ENCODE data around the gene CTBP2. TPM values are rescaled to one million over a fixed set of nuclear protein-coding genes. Genes with fewer than 3 reads are reported as not detected.

Gene CTBP2
- total and polyA plus RNA-seq, 10 of the 15 experiments (the other 5 are each of a cell fraction or from before 2014, with no cell fraction given), result 0.02 to 0.72 (median 0.06) TPM; not detected in 2

DNA sequence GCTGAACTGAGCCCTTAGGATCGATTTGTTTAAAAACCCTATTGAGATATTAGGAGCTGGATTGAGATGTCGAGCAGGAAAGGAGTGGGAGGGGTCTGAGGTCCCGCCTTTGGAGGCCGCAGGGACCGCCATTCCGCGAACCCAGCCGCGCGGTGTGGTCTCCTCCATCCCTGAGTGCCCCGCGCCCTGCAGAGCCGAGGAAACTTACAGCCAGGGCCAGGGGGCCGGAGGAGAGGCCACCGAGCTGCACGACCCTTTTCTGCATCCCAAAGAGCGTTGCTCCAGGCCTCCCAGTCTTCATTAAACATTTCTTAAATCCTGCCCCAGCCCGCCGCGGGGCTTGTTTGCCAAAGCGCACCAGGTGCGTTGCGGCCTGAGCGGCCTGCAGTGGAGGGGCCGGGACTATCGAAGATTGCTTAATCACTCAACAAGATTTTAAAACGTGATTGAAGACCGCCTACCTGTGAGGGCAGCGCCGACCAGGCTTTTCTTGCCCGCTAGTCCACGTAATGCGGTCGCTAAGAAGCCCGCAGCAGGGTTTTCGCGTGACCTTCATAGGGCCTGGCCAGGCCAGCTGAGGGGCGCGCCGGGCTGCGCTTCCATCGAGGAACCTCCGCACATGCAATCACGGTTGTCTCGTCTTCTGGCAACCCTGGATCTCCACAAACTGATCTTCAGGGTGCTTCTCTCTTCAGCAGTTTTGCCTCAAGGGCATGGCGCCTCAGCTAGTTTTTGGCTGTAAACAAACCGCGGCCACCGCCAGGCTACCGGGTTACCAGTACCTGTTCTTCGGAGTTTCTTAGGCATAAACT is 2.0 kb upstream of the CTBP2 start (continued):
- TF ChIP-seq NBN (IDR thresholded peaks at IDR 0.05) (no peak), CBFB (IDR thresholded peaks at IDR 0.05; ENCODE audit: low read depth) (no peak), MYB (IDR thresholded peaks at IDR 0.05; ENCODE audit: borderline replicate concordance, low read depth, low read length) (no peak), MXI1 (IDR thresholded peaks at IDR 0.05; ENCODE audit: low read depth, low read length) (no peak)

DNA sequence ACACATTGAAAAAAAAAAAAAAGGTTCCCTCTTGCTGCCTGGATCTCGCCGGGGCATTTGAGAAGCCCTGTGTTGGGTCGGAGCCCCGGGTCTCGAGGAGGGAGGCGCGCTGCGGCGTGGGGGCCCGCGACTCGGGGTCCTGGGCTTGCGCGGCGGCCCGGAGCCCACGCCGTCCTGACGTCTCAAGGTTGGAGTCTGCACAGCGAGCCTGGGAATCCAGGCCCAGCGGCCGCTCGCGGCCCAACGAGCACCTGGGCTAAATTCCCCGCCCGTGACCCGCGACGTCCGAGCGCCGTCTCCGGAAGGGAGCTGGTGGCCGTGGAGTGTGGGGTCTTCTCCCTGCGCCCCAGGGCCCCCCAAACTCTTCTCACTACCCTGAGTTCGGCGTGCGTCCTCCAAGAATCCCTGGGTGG is 1.4 kb upstream of the CTBP2 start:
- Histone ChIP-seq H3K36me3 (ENCODE audit: control insufficient read depth in 2 of 2, insufficient read depth in 2 of 2, low read length in 1 of 2) (no peaks in the 10 kb centered on the region), H3K27me3 (replicated peaks in 1 of 2; ENCODE audit: control insufficient read depth in 2 of 2, insufficient read depth in 2 of 2, low read length in 1 of 2) (peaks cover 0 to 6% of the 10 kb centered on the region in 2 experiments; a peak in 2 of 4 replicates), H3K27ac (ENCODE audit: control insufficient read depth, insufficient read depth) (no peak overlapping the region), H4K20me1 (ENCODE audit: control insufficient read depth, insufficient read depth) (no peaks in the 10 kb centered on the region), H3K79me2 (ENCODE audit: control insufficient read depth, insufficient read depth, low read length) (no peaks in the 10 kb centered on the region), H3K9ac (ENCODE audit: control insufficient read depth, insufficient read depth, low read length) (no peak overlapping the region), H2AFZ (ENCODE audit: control insufficient read depth, low read depth, low read length) (no peak overlapping the region), H3K4me1 (ENCODE audit: control insufficient read depth, insufficient read depth, low read length) (no peaks in the 10 kb centered on the region), H3K9me3 (replicated peaks; ENCODE audit: control insufficient read depth, insufficient read depth, low read length) (no peaks in the 10 kb centered on the region; the same call in 2 of the 3 replicates), H3K4me2 (ENCODE audit: control insufficient read depth, insufficient read depth) (no peak overlapping the region), H3K4me3 (no peak overlapping the region)
- ATAC-seq (no peak), DNase-seq (ENCODE audit: low read depth, low spot score) (no peak), FAIRE-seq (no peak)
- 33% methylated on average over 39 of the region's 39 CpGs for WGBS (ENCODE audit: insufficient coverage, insufficient replicate concordance, low lambda C conversion rate, missing lambda C conversion rate)
- ChIA-PET SMC1A (ENCODE audit: uncharacterized antibody, unreplicated experiment) (no interaction called here), CTCF (no interaction called here), RAD21 (ENCODE audit: unreplicated experiment) (no interaction called here), POLR2A (no interaction called here)
- in situ Hi-C loops (cut with MboI) (no loop called here), intact Hi-C loops (cut with micrococcal nuclease; ENCODE audit: unreplicated experiment) (no loop called here)
- BruUV-seq (replicated peaks), result no TSS peak
- no peak for TF ChIP-seq BCL11A (IDR thresholded peaks at IDR 0.05; ENCODE audit: low read depth, low read length)
- no peak for TF ChIP-seq CHD4 (IDR thresholded peaks at IDR 0.05)
- no peak for TF ChIP-seq NFXL1 (IDR thresholded peaks at IDR 0.05; ENCODE audit: borderline replicate concordance)
- TF ChIP-seq TBL1XR1 (IDR thresholded peaks at IDR 0.05; ENCODE audit: low read depth, low read length), result no peak
- no peak for TF ChIP-seq SIN3A (IDR thresholded peaks at IDR 0.05; ENCODE audit: low read depth, low read length)
- TF ChIP-seq STAT1 (conservative IDR thresholded peaks at IDR 0.05), result no peak
- TF ChIP-seq ETV6 (conservative IDR thresholded peaks at IDR 0.05 in 1 of 2, IDR thresholded peaks at IDR 0.05 in 1 of 2; ENCODE audit: borderline replicate concordance in 1 of 2, low read depth in 1 of 2), result no peak
- no peak for TF ChIP-seq NR2C1 (IDR thresholded peaks at IDR 0.05)
- TF ChIP-seq SMARCA5 (IDR thresholded peaks at IDR 0.05), result no peak
- TF ChIP-seq, protein P1, sequence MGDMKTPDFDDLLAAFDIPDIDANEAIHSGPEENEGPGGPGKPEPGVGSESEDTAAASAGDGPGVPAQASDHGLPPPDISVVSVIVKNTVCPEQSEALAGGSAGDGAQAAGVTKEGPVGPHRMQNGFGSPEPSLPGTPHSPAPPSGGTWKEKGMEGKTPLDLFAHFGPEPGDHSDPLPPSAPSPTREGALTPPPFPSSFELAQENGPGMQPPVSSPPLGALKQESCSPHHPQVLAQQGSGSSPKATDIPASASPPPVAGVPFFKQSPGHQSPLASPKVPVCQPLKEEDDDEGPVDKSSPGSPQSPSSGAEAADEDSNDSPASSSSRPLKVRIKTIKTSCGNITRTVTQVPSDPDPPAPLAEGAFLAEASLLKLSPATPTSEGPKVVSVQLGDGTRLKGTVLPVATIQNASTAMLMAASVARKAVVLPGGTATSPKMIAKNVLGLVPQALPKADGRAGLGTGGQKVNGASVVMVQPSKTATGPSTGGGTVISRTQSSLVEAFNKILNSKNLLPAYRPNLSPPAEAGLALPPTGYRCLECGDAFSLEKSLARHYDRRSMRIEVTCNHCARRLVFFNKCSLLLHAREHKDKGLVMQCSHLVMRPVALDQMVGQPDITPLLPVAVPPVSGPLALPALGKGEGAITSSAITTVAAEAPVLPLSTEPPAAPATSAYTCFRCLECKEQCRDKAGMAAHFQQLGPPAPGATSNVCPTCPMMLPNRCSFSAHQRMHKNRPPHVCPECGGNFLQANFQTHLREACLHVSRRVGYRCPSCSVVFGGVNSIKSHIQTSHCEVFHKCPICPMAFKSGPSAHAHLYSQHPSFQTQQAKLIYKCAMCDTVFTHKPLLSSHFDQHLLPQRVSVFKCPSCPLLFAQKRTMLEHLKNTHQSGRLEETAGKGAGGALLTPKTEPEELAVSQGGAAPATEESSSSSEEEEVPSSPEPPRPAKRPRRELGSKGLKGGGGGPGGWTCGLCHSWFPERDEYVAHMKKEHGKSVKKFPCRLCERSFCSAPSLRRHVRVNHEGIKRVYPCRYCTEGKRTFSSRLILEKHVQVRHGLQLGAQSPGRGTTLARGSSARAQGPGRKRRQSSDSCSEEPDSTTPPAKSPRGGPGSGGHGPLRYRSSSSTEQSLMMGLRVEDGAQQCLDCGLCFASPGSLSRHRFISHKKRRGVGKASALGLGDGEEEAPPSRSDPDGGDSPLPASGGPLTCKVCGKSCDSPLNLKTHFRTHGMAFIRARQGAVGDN (IDR thresholded peaks at IDR 0.05), result no peak
- TF ChIP-seq, protein P2, sequence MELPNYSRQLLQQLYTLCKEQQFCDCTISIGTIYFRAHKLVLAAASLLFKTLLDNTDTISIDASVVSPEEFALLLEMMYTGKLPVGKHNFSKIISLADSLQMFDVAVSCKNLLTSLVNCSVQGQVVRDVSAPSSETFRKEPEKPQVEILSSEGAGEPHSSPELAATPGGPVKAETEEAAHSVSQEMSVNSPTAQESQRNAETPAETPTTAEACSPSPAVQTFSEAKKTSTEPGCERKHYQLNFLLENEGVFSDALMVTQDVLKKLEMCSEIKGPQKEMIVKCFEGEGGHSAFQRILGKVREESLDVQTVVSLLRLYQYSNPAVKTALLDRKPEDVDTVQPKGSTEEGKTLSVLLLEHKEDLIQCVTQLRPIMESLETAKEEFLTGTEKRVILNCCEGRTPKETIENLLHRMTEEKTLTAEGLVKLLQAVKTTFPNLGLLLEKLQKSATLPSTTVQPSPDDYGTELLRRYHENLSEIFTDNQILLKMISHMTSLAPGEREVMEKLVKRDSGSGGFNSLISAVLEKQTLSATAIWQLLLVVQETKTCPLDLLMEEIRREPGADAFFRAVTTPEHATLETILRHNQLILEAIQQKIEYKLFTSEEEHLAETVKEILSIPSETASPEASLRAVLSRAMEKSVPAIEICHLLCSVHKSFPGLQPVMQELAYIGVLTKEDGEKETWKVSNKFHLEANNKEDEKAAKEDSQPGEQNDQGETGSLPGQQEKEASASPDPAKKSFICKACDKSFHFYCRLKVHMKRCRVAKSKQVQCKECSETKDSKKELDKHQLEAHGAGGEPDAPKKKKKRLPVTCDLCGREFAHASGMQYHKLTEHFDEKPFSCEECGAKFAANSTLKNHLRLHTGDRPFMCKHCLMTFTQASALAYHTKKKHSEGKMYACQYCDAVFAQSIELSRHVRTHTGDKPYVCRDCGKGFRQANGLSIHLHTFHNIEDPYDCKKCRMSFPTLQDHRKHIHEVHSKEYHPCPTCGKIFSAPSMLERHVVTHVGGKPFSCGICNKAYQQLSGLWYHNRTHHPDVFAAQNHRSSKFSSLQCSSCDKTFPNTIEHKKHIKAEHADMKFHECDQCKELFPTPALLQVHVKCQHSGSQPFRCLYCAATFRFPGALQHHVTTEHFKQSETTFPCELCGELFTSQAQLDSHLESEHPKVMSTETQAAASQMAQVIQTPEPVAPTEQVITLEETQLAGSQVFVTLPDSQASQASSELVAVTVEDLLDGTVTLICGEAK (IDR thresholded peaks at IDR 0.05; ENCODE audit: borderline replicate concordance), result no peak

Measured in GM12878 (cell line).